Measurements from ENCODE around the gene PTPRK.

PTPRK gene

DNA sequence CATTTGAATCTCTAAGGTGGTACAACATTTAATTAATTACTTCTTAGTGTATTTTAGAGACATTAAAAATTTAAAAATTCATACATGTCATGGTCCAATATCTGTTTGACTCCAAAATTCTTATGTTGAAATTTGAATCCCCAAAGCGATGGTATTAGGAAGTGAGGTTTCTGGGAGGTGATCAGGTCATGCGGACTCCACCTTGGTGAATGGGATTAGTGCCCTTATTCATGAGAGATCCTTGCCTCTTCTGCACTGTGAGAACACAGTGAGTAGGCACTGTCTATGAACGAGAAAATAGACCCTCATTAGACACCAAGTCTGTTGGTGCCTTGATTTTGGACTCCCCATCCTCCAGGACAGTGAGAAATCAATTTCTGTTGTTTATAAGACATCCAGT, 254.7 kb downstream of the PTPRK start:
- H3K9ac ChIP-seq (ENCODE audit: low read length), result no peak overlapping the region

DNA sequence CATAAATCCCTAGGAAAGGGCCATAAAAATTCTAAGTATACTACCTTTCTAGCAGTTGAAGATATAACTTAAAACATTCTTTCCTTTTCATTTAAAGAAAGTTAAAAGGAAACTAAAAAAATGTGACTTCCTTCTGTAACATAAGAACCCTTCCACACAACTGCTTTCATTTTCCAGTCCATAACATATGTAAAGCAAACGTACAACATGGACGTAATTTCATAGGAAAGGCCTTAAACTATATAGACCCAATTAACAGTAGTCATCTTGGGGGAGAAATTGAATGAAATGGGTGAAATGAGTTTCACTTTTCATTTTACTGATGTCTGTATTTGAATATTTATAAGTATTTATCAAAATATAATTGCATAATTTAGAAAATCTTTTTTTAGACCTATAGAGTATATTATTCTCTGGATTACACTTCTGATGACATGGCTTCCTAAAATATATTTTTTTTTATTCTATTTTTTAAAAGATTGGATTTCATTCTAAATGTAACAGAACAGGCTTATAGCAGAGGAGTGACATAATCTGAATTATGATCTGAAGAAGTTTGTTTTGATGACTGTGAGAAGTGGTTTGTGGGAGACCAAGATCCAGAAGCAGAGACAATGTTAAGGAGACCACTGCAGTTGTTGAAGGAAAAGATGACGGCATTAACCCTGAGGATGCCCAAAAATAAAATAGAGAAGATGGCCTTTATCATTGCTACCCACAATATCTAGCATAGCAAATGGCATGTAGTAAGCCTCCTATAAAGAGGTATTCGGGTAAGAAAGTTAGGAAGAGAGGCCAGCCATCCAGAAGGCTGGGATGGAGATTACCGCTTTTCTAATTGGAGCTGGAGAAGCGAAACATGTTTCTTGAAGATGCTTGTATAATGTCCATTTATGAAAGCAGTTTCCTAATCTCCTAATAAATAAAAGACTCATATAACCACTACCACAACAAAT, 260.4 kb downstream of the PTPRK start:
- Histone ChIP-seq H2BK15ac (ENCODE audit: low read depth, poor library complexity, severe bottlenecking) (no peak overlapping the region), H3K79me1 (replicated peaks; ENCODE audit: low read length, poor library complexity, severe bottlenecking) (peaks cover 28% of the 10 kb centered on the region), H2BK120ac (ENCODE audit: low read depth, low read length) (no peak overlapping the region), H3K36me3 (ENCODE audit: control insufficient read depth in 1 of 2, insufficient read depth in 2 of 2, low read depth in 1 of 2, low read length in 2 of 2) (peaks cover 0 to 4% of the 10 kb centered on the region in 2 experiments), H3K4me1 (ENCODE audit: control insufficient read depth, insufficient read depth, low read depth, low read length) (peaks cover 1% of the 10 kb centered on the region), H2AFZ (ENCODE audit: low read depth, low read length) (no peak overlapping the region), H4K8ac (ENCODE audit: low read length) (no peak overlapping the region), H2BK12ac (ENCODE audit: low read length in 2 of 2) (no peak overlapping the region), H2BK5ac (ENCODE audit: low read depth, low read length, poor library complexity, severe bottlenecking) (no peak overlapping the region), H3K4me2 (ENCODE audit: low read length, poor library complexity, severe bottlenecking) (no peak overlapping the region), H3K9me3 (ENCODE audit: control insufficient read depth, low read length) (no peaks in the 10 kb centered on the region), H3K27me3 (ENCODE audit: control insufficient read depth in 1 of 2, insufficient read depth in 1 of 2, low read length in 2 of 2) (no peaks in the 10 kb centered on the region), H3K18ac (ENCODE audit: low read depth in 1 of 2, low read length in 2 of 2) (no peak overlapping the region), H3K4ac (ENCODE audit: low read depth in 1 of 2, low read length in 2 of 2) (no peak overlapping the region), H3K14ac (ENCODE audit: low read length in 2 of 2) (no peak overlapping the region), H3K4me3 (ENCODE audit: insufficient read depth in 1 of 2, low read depth in 1 of 2, low read length in 2 of 2) (peak overlapping the region in 1 of 2 experiments; percentile 74), H4K91ac (ENCODE audit: low read length) (no peak overlapping the region), H2AK5ac (ENCODE audit: low read length, severe bottlenecking) (no peak overlapping the region), H3K23ac (ENCODE audit: low read length in 2 of 2) (no peak overlapping the region), H3K27ac (ENCODE audit: low read length, poor library complexity, severe bottlenecking) (no peak overlapping the region), H3K9ac (ENCODE audit: low read length) (peak overlapping the region; percentile 89)
- WGBS, result 100% methylated on average over 3 of the region's 6 CpGs
- no peak for DNase-seq

More for the DNA sequence above, 254.7 kb downstream of the PTPRK start:
- no peak overlapping the region for H2AFZ ChIP-seq (ENCODE audit: low read depth, low read length)
- H3K23ac ChIP-seq (ENCODE audit: low read length in 2 of 2), result no peak overlapping the region
- no peak overlapping the region for H3K18ac ChIP-seq (ENCODE audit: low read depth in 1 of 2, low read length in 2 of 2)
- 97% methylated on average over 3 of the region's 3 CpGs for WGBS
- H3K27me3 ChIP-seq (ENCODE audit: control insufficient read depth in 1 of 2, insufficient read depth in 1 of 2, low read length in 2 of 2), result no peaks in the 10 kb centered on the region
- no peak overlapping the region for H4K8ac ChIP-seq (ENCODE audit: low read length)
- no peak for DNase-seq
- H2BK120ac ChIP-seq (ENCODE audit: low read depth, low read length), result no peak overlapping the region
- no peak overlapping the region for H2AK5ac ChIP-seq (ENCODE audit: low read length, severe bottlenecking)
- no peak overlapping the region for H3K4me3 ChIP-seq (ENCODE audit: insufficient read depth in 1 of 2, low read depth in 1 of 2, low read length in 2 of 2)
- no peaks in the 10 kb centered on the region for H3K9me3 ChIP-seq (ENCODE audit: control insufficient read depth, low read length)
- H3K14ac ChIP-seq (ENCODE audit: low read length in 2 of 2), result no peak overlapping the region
- H3K4ac ChIP-seq (ENCODE audit: low read depth in 1 of 2, low read length in 2 of 2), result no peak overlapping the region
- H4K91ac ChIP-seq (ENCODE audit: low read length), result no peak overlapping the region
- H3K36me3 ChIP-seq (ENCODE audit: control insufficient read depth in 1 of 2, insufficient read depth in 2 of 2, low read depth in 1 of 2, low read length in 2 of 2), result peaks cover 0 to 4% of the 10 kb centered on the region in 2 experiments
- no peak overlapping the region for H3K27ac ChIP-seq (ENCODE audit: low read length, poor library complexity, severe bottlenecking)
- H2BK15ac ChIP-seq (ENCODE audit: low read depth, poor library complexity, severe bottlenecking), result no peak overlapping the region
- peaks cover 27% of the 10 kb centered on the region for H3K79me1 ChIP-seq (replicated peaks; ENCODE audit: low read length, poor library complexity, severe bottlenecking)
- no peak overlapping the region for H3K4me2 ChIP-seq (ENCODE audit: low read length, poor library complexity, severe bottlenecking)
- H2BK5ac ChIP-seq (ENCODE audit: low read depth, low read length, poor library complexity, severe bottlenecking), result no peak overlapping the region
- peaks cover 1% of the 10 kb centered on the region for H3K4me1 ChIP-seq (ENCODE audit: control insufficient read depth, insufficient read depth, low read depth, low read length)
- no peak overlapping the region for H2BK12ac ChIP-seq (ENCODE audit: low read length in 2 of 2)

DNA sequence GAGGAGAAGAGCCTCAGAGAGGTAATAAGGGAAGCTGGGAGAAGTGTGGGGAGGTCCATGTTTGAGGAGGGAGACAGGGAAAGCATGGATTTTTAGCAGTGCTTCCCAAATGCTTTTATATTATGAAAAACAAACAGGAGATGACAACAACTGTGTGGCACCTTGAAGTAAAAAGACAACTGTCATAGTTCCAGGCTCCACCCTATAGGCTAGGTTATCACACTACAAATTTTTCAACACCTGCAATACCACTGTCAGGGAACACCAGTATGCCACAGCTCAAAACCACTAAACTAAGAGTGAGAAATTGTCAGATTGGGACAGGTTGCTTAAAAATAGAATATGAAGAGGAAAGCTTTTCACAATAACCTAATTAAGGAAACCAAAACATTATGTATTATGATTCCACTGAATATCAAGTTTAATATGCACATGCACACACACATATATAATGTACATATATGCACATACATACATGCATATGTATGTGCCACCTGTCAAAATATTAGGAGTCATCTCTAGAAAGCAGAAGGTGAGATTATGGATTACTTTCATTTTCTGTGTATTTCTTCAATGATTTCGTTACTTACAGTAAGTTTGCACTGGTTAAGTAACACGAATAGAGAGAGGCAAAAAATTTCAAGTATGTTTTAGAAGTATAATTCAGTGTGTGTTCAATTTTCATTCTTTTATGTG, 261.2 kb downstream of the PTPRK start:
- no peak overlapping the region for H3K27ac ChIP-seq (ENCODE audit: low read length, poor library complexity, severe bottlenecking)
- no peak overlapping the region for H2BK120ac ChIP-seq (ENCODE audit: low read depth, low read length)
- no peak overlapping the region for H2AK5ac ChIP-seq (ENCODE audit: low read length, severe bottlenecking)
- no peaks in the 10 kb centered on the region for H3K27me3 ChIP-seq (ENCODE audit: control insufficient read depth in 1 of 2, insufficient read depth in 1 of 2, low read length in 2 of 2)
- peak overlapping the region; percentile 89 for H3K9ac ChIP-seq (ENCODE audit: low read length)
- WGBS, result 83% methylated on average over 1 of the region's 2 CpGs
- no peak overlapping the region for H4K91ac ChIP-seq (ENCODE audit: low read length)
- no peak overlapping the region for H2BK5ac ChIP-seq (ENCODE audit: low read depth, low read length, poor library complexity, severe bottlenecking)
- peaks cover 26% of the 10 kb centered on the region for H3K79me1 ChIP-seq (replicated peaks; ENCODE audit: low read length, poor library complexity, severe bottlenecking)
- H2AFZ ChIP-seq (ENCODE audit: low read depth, low read length), result no peak overlapping the region
- H3K4ac ChIP-seq (ENCODE audit: low read depth in 1 of 2, low read length in 2 of 2), result no peak overlapping the region
- DNase-seq, result no peak
- no peaks in the 10 kb centered on the region for H3K9me3 ChIP-seq (ENCODE audit: control insufficient read depth, low read length)
- no peak overlapping the region for H3K23ac ChIP-seq (ENCODE audit: low read length in 2 of 2)
- peaks cover 0 to 4% of the 10 kb centered on the region in 2 experiments for H3K36me3 ChIP-seq (ENCODE audit: control insufficient read depth in 1 of 2, insufficient read depth in 2 of 2, low read depth in 1 of 2, low read length in 2 of 2)
- H3K4me2 ChIP-seq (ENCODE audit: low read length, poor library complexity, severe bottlenecking), result no peak overlapping the region
- peak overlapping the region in 1 of 2 experiments; percentile 74 for H3K4me3 ChIP-seq (ENCODE audit: insufficient read depth in 1 of 2, low read depth in 1 of 2, low read length in 2 of 2)
- no peak overlapping the region for H2BK15ac ChIP-seq (ENCODE audit: low read depth, poor library complexity, severe bottlenecking)
- no peak overlapping the region for H3K14ac ChIP-seq (ENCODE audit: low read length in 2 of 2)
- peaks cover 1% of the 10 kb centered on the region for H3K4me1 ChIP-seq (ENCODE audit: control insufficient read depth, insufficient read depth, low read depth, low read length)
- no peak overlapping the region for H3K18ac ChIP-seq (ENCODE audit: low read depth in 1 of 2, low read length in 2 of 2)
- no peak overlapping the region for H2BK12ac ChIP-seq (ENCODE audit: low read length in 2 of 2)
- H4K8ac ChIP-seq (ENCODE audit: low read length), result no peak overlapping the region

DNA sequence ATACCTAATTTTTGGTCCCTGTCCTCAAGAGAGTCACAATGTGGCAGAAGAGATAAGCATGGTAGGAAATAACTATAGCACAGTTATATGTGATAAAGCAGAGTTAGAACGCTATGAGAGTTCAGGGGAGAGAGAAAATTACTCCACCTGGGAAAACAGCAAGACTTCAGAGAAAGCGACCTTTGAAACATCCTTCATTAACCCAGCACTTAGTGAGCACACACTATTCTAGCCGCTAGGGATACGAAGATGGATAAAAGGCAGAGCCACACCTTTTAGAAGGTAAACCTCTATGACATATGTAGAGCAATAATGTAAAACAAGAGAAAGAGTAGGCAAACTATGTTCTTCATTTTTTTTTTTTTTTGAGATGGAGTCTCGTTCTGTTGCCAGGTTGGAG, 264.3 kb downstream of the PTPRK start:
- no peaks in the 10 kb centered on the region for H3K36me3 ChIP-seq (ENCODE audit: control insufficient read depth in 1 of 2, insufficient read depth in 2 of 2, low read depth in 1 of 2, low read length in 2 of 2)

More for the DNA sequence above, 264.3 kb downstream of the PTPRK start:
- no peak overlapping the region for H2AFZ ChIP-seq (ENCODE audit: low read depth, low read length)
- H3K4ac ChIP-seq (ENCODE audit: low read depth in 1 of 2, low read length in 2 of 2), result no peak overlapping the region
- WGBS, result 96% methylated on average over 2 of the region's 5 CpGs
- no peaks in the 10 kb centered on the region for H3K9me3 ChIP-seq (ENCODE audit: control insufficient read depth, low read length)
- H3K14ac ChIP-seq (ENCODE audit: low read length in 2 of 2), result no peak overlapping the region
- no peak overlapping the region for H3K9ac ChIP-seq (ENCODE audit: low read length)
- peaks cover 14% of the 10 kb centered on the region for H3K79me1 ChIP-seq (replicated peaks; ENCODE audit: low read length, poor library complexity, severe bottlenecking)
- no peak overlapping the region for H2BK5ac ChIP-seq (ENCODE audit: low read depth, low read length, poor library complexity, severe bottlenecking)
- H3K4me2 ChIP-seq (ENCODE audit: low read length, poor library complexity, severe bottlenecking), result no peak overlapping the region
- no peak overlapping the region for H2BK120ac ChIP-seq (ENCODE audit: low read depth, low read length)
- no peak overlapping the region for H3K4me3 ChIP-seq (ENCODE audit: insufficient read depth in 1 of 2, low read depth in 1 of 2, low read length in 2 of 2)
- H4K91ac ChIP-seq (ENCODE audit: low read length), result no peak overlapping the region
- H4K8ac ChIP-seq (ENCODE audit: low read length), result no peak overlapping the region
- no peak overlapping the region for H2BK15ac ChIP-seq (ENCODE audit: low read depth, poor library complexity, severe bottlenecking)
- no peak overlapping the region for H3K18ac ChIP-seq (ENCODE audit: low read depth in 1 of 2, low read length in 2 of 2)
- no peak overlapping the region for H2BK12ac ChIP-seq (ENCODE audit: low read length in 2 of 2)
- H3K27me3 ChIP-seq (ENCODE audit: control insufficient read depth in 1 of 2, insufficient read depth in 1 of 2, low read length in 2 of 2), result no peaks in the 10 kb centered on the region
- H3K27ac ChIP-seq (ENCODE audit: low read length, poor library complexity, severe bottlenecking), result no peak overlapping the region
- no peak for DNase-seq
- H2AK5ac ChIP-seq (ENCODE audit: low read length, severe bottlenecking), result no peak overlapping the region
- no peak overlapping the region for H3K23ac ChIP-seq (ENCODE audit: low read length in 2 of 2)
- H3K4me1 ChIP-seq (ENCODE audit: control insufficient read depth, insufficient read depth, low read depth, low read length), result peaks cover 2% of the 10 kb centered on the region
